Measurements from ENCODE around the gene CYP1B1. TPM values are rescaled to one million over a fixed set of nuclear protein-coding genes. Genes with fewer than 3 reads are reported as not detected.
"Not testable (repeated sequence)": the region's sequence is repeated elsewhere in the genome, so short reads cannot be mapped to it uniquely, and the experiment has no call there.

The CYP1B1 gene
- total RNA-seq, 1 experiment from 2014 or later: 2.6 TPM

- H3K4me1 ChIP-seq (ENCODE audit: control insufficient read depth in 1 of 2, insufficient read depth in 2 of 2, low read length in 2 of 2); BruUV-seq (replicated peaks); H3K27me3 ChIP-seq (ENCODE audit: insufficient read depth, low read length); ATAC-seq; DNase-seq (ENCODE audit: low read depth, low spot score); H3K79me2 ChIP-seq (ENCODE audit: insufficient read depth, low read length); H3K27ac ChIP-seq (ENCODE audit: low read depth, low read length); H4K20me1 ChIP-seq (ENCODE audit: insufficient read depth); intact Hi-C loops (cut with micrococcal nuclease); RAD21 ChIA-PET (ENCODE audit: low non-redundant PET in 1 of 2, low total read pairs in 2 of 2, uncharacterized antibody in 2 of 2, unreplicated experiment in 2 of 2); H3K9ac ChIP-seq (ENCODE audit: low read length); H3K36me3 ChIP-seq (ENCODE audit: control insufficient read depth in 1 of 2, insufficient read depth in 2 of 2, low read length in 2 of 2); CTCF ChIA-PET; H3K4me2 ChIP-seq (ENCODE audit: low read length); H3K9me3 ChIP-seq (ENCODE audit: control insufficient read depth in 1 of 2, insufficient read depth in 1 of 2, low read depth in 1 of 2, low read length in 2 of 2); H2AFZ ChIP-seq (ENCODE audit: low read depth, low read length, poor library complexity, severe bottlenecking); H3K9me2 ChIP-seq (ENCODE audit: insufficient read depth); POLR2A ChIA-PET; H3K4me3 ChIP-seq (replicated peaks in 1 of 2; ENCODE audit: low read depth in 1 of 2, low read length in 2 of 2): not testable (repeated sequence)
These were observed 6.8 kb upstream of the CYP1B1 start for GRCh38 chr2:38082727-38083126.

GRCh38 chr2:38080346-38080745 lies 4.4 kb upstream of the CYP1B1 start:
- H2AFZ ChIP-seq (ENCODE audit: low read depth, low read length, poor library complexity, severe bottlenecking): no peak overlapping the region
- H3K9me2 ChIP-seq (ENCODE audit: insufficient read depth): no peaks in the 10 kb centered on the region
- ATAC-seq (no peak), DNase-seq (ENCODE audit: low read depth, low spot score) (no peak)
- no TSS peak for BruUV-seq (replicated peaks)
- ChIA-PET RAD21 (ENCODE audit: low non-redundant PET in 1 of 2, low total read pairs in 2 of 2, uncharacterized antibody in 2 of 2, unreplicated experiment in 2 of 2) (no interaction called here), CTCF (no interaction called here), POLR2A (no interaction called here)
- H3K4me2 ChIP-seq (ENCODE audit: low read length): no peak overlapping the region
- no peak overlapping the region for H3K9ac ChIP-seq (ENCODE audit: low read length)
- intact Hi-C loops (cut with micrococcal nuclease): no loop called here
- no peak overlapping the region for H3K27ac ChIP-seq (ENCODE audit: low read depth, low read length)
- no peaks in the 10 kb centered on the region for H3K9me3 ChIP-seq (ENCODE audit: control insufficient read depth in 1 of 2, insufficient read depth in 1 of 2, low read depth in 1 of 2, low read length in 2 of 2)
- TF ChIP-seq POLR2AphosphoS5 (IDR thresholded peaks at IDR 0.05; ENCODE audit: low read depth, low read length): no peak
- TF ChIP-seq JUND (IDR thresholded peaks at IDR 0.05): no peak
- no peak for TF ChIP-seq RAD21 (IDR thresholded peaks at IDR 0.05; ENCODE audit: low read depth)
- no peak for TF ChIP-seq REST (IDR thresholded peaks at IDR 0.05; ENCODE audit: low read depth)
- TF ChIP-seq POLR2A (IDR thresholded peaks at IDR 0.05; ENCODE audit: borderline replicate concordance, extremely low read depth, insufficient read depth, insufficient read length): no peak
- no peak for TF ChIP-seq SRF (IDR thresholded peaks at IDR 0.05; ENCODE audit: low read depth)
- no peak for TF ChIP-seq EZH2phosphoT487 (IDR thresholded peaks at IDR 0.05; ENCODE audit: borderline replicate concordance)
- no peak for TF ChIP-seq ATF3 (IDR thresholded peaks at IDR 0.05)
- TF ChIP-seq CEBPB (IDR thresholded peaks at IDR 0.05; ENCODE audit: low read depth): no peak
- TF ChIP-seq ZNF274 (IDR thresholded peaks at IDR 0.05; ENCODE audit: low read depth, low read length): no peak
- TF ChIP-seq EZH2 (IDR thresholded peaks at IDR 0.05): no peak
- no peak overlapping the region for H3K4me3 ChIP-seq (replicated peaks in 1 of 2; ENCODE audit: low read depth in 1 of 2, low read length in 2 of 2)
- no peaks in the 10 kb centered on the region for H3K79me2 ChIP-seq (ENCODE audit: insufficient read depth, low read length)
- peaks cover 5 to 28% of the 10 kb centered on the region in 2 experiments for H3K4me1 ChIP-seq (ENCODE audit: control insufficient read depth in 1 of 2, insufficient read depth in 2 of 2, low read length in 2 of 2)
- no peaks in the 10 kb centered on the region for H3K36me3 ChIP-seq (ENCODE audit: control insufficient read depth in 1 of 2, insufficient read depth in 2 of 2, low read length in 2 of 2)
- no peaks in the 10 kb centered on the region for H3K27me3 ChIP-seq (ENCODE audit: insufficient read depth, low read length)
- H4K20me1 ChIP-seq (ENCODE audit: insufficient read depth): no peaks in the 10 kb centered on the region
